Glutamatergic neuron (in vitro differentiated cells): Measurements from ENCODE around the gene RASA3. TPM values are rescaled to one million over a fixed set of nuclear protein-coding genes. Genes with fewer than 3 reads are reported as not detected.

Experiments used
- DNase-seq: peaks from one replicate; pipeline ENCODE4 v3.0.0; 2022
- H3K27ac Mint-ChIP-seq: one replicate; pipeline ENCODE4 v1.8.0; 2020; ENCODE audit warnings: mild to moderate bottlenecking, mixed read lengths, inconsistent platforms; ENCODE audit not compliant: unreplicated experiment
- H3K27me3 Mint-ChIP-seq: one replicate; pipeline ENCODE4 v1.8.0; 2020; ENCODE audit warnings: mild to moderate bottlenecking, moderate library complexity, mixed read lengths, inconsistent platforms; ENCODE audit not compliant: unreplicated experiment
- H3K36me3 Mint-ChIP-seq: one replicate; pipeline ENCODE4 v1.8.0; 2020; ENCODE audit warnings: mild to moderate bottlenecking, mixed read lengths, inconsistent platforms; ENCODE audit not compliant: unreplicated experiment
- H3K4me1 Mint-ChIP-seq: one replicate; pipeline ENCODE4 v1.8.0; 2020; ENCODE audit warnings: mild to moderate bottlenecking, low read depth, mixed read lengths, inconsistent platforms; ENCODE audit not compliant: unreplicated experiment
- H3K4me3 Mint-ChIP-seq: one replicate; pipeline ENCODE4 v1.8.0; 2020; ENCODE audit warnings: mild to moderate bottlenecking, mixed read lengths, inconsistent platforms; ENCODE audit not compliant: unreplicated experiment
- H3K9me3 Mint-ChIP-seq: one replicate; pipeline ENCODE4 v1.8.0; 2020; ENCODE audit warnings: mild to moderate bottlenecking, moderate library complexity, mixed read lengths, inconsistent platforms; ENCODE audit not compliant: unreplicated experiment
- CTCF ChIP-seq: fragments of 200-600 bp; sonication (generic); IDR thresholded peaks from one replicate; pipeline ENCODE4 v1.5.0; 2021; ENCODE audit not compliant: partially characterized antibody, unreplicated experiment
- total RNA-seq: library from RNA; stranded (reverse); fragmentation: NEBNext Ultra II Directional; extraction: Animal tissue kit (Norgen Biotek cat#: 25700); gene quantifications from one replicate; pipeline ENCODE4 v1.2.1, GENCODE V29; 2021; ENCODE audit not compliant: unreplicated experiment

Gene RASA3
- total RNA-seq, 1 donor from 2014 or later: 15.2 TPM

- H3K36me3 Mint-ChIP-seq: no peaks in the 10 kb centered on the region
- H3K4me3 Mint-ChIP-seq: peak overlapping the region; percentile 55
- no peak for TF ChIP-seq CTCF
- peaks cover 11% of the 10 kb centered on the region for H3K27me3 Mint-ChIP-seq
- peak overlapping the region; percentile 73 for H3K27ac Mint-ChIP-seq
- H3K9me3 Mint-ChIP-seq: peaks cover 10% of the 10 kb centered on the region
- peak; percentile 77 for DNase-seq
- peaks cover 37% of the 10 kb centered on the region for H3K4me1 Mint-ChIP-seq
These were observed 10.8 kb downstream of the RASA3 start for GRCh38 chr13:114121496-114122126.

GRCh38 chr13:114121031-114121430 lies 11.4 kb downstream of the RASA3 start:
- H3K27me3 Mint-ChIP-seq: peaks cover 9% of the 10 kb centered on the region
- DNase-seq: no peak
- no peak for TF ChIP-seq CTCF
- H3K27ac Mint-ChIP-seq: peak overlapping the region; percentile 85
- H3K4me3 Mint-ChIP-seq: peak overlapping the region; percentile 58
- H3K4me1 Mint-ChIP-seq: peaks cover 35% of the 10 kb centered on the region
- H3K9me3 Mint-ChIP-seq: peaks cover 10% of the 10 kb centered on the region
- no peaks in the 10 kb centered on the region for H3K36me3 Mint-ChIP-seq

GRCh38 chr13:114120591-114121011 lies 11.8 kb downstream of the RASA3 start:
- Mint-ChIP-seq H3K4me1 (peaks cover 38% of the 10 kb centered on the region), H3K4me3 (peak overlapping the region; percentile 58), H3K36me3 (no peaks in the 10 kb centered on the region), H3K9me3 (peaks cover 11% of the 10 kb centered on the region), H3K27ac (peak overlapping the region; percentile 85), H3K27me3 (peaks cover 9% of the 10 kb centered on the region)
- no peak for TF ChIP-seq CTCF
- DNase-seq: peak; percentile 18

GRCh38 chr13:114119196-114119595 lies 13.2 kb downstream of the RASA3 start:
- Mint-ChIP-seq H3K4me1 (peaks cover 40% of the 10 kb centered on the region), H3K36me3 (no peaks in the 10 kb centered on the region), H3K9me3 (peaks cover 14% of the 10 kb centered on the region), H3K27ac (peak overlapping the region; percentile 7), H3K4me3 (no peak overlapping the region), H3K27me3 (peaks cover 13% of the 10 kb centered on the region)
- no peak for TF ChIP-seq CTCF
- peak; percentile 71 for DNase-seq

GRCh38 chr13:114118511-114119123 lies 13.8 kb downstream of the RASA3 start:
- Mint-ChIP-seq H3K4me3 (no peak overlapping the region), H3K4me1 (peaks cover 41% of the 10 kb centered on the region), H3K27me3 (peaks cover 15% of the 10 kb centered on the region), H3K9me3 (peaks cover 14% of the 10 kb centered on the region), H3K27ac (peak overlapping the region; percentile 7), H3K36me3 (no peaks in the 10 kb centered on the region)
- no peak for TF ChIP-seq CTCF
- peak; percentile 20 for DNase-seq
